HG03378 (cell line): ENCODE data around the gene CLDN5.

Experiments
- ATAC-seq: cut with Tn5 transposase; IDR thresholded peaks from one replicate; pipeline ENCODE4 v1.9.1; 2021; ENCODE audit warnings: mild to moderate bottlenecking, moderate library complexity; ENCODE audit not compliant: unreplicated experiment

The CLDN5 gene

GRCh38 chr22:19504900-19505734 lies 19.1 kb downstream of the CLDN5 start:
- no peak for ATAC-seq

- ATAC-seq, result no peak
Measured at GRCh38 chr22:19503869-19504268, 20.3 kb downstream of the CLDN5 start.

- ATAC-seq, result no peak
Measured at GRCh38 chr22:19503367-19503766, 20.8 kb downstream of the CLDN5 start.

GRCh38 chr22:19501897-19502447 lies 22.2 kb downstream of the CLDN5 start:
- ATAC-seq, result no peak

GRCh38 chr22:19499880-19500242 lies 24.3 kb downstream of the CLDN5 start:
- no peak for ATAC-seq

GRCh38 chr22:19499236-19499879 lies 24.9 kb downstream of the CLDN5 start:
- no peak for ATAC-seq

GRCh38 chr22:19498866-19499190 lies 25.4 kb downstream of the CLDN5 start:
- no peak for ATAC-seq

GRCh38 chr22:19498154-19498865 lies 25.9 kb downstream of the CLDN5 start:
- no peak for ATAC-seq

- ATAC-seq, result no peak
Measured at GRCh38 chr22:19497245-19497644, 27.0 kb downstream of the CLDN5 start.

GRCh38 chr22:19496324-19496630 lies 27.9 kb downstream of the CLDN5 start:
- ATAC-seq, result no peak

GRCh38 chr22:19495562-19496323 lies 28.5 kb downstream of the CLDN5 start:
- no peak for ATAC-seq

- ATAC-seq, result no peak
Measured at GRCh38 chr22:19494676-19495173, 29.5 kb downstream of the CLDN5 start.

GRCh38 chr22:19494001-19494560 lies 30.1 kb downstream of the CLDN5 start:
- no peak for ATAC-seq

- ATAC-seq, result no peak
Measured at GRCh38 chr22:19492504-19493174, 31.6 kb downstream of the CLDN5 start.

- ATAC-seq, result no peak
Measured at GRCh38 chr22:19490628-19491230, 33.5 kb downstream of the CLDN5 start.

GRCh38 chr22:19488884-19489843 lies 35.0 kb downstream of the CLDN5 start:
- no peak for ATAC-seq

GRCh38 chr22:19488285-19488684 lies 35.9 kb downstream of the CLDN5 start:
- ATAC-seq, result no peak

- no peak for ATAC-seq
Measured at GRCh38 chr22:19483481-19484244, 40.5 kb downstream of the CLDN5 start.
